ENCODE data around the gene CLP1. TPM values are rescaled to one million over a fixed set of nuclear protein-coding genes. Genes with fewer than 3 reads are reported as not detected.
A peak's percentile ranks its signal among the peaks of the same experiment; 100 is the strongest.

Gene CLP1
- total and polyA plus RNA-seq, 2 experiments from 2014 or later: 16.4 to 21.0 TPM

DNA sequence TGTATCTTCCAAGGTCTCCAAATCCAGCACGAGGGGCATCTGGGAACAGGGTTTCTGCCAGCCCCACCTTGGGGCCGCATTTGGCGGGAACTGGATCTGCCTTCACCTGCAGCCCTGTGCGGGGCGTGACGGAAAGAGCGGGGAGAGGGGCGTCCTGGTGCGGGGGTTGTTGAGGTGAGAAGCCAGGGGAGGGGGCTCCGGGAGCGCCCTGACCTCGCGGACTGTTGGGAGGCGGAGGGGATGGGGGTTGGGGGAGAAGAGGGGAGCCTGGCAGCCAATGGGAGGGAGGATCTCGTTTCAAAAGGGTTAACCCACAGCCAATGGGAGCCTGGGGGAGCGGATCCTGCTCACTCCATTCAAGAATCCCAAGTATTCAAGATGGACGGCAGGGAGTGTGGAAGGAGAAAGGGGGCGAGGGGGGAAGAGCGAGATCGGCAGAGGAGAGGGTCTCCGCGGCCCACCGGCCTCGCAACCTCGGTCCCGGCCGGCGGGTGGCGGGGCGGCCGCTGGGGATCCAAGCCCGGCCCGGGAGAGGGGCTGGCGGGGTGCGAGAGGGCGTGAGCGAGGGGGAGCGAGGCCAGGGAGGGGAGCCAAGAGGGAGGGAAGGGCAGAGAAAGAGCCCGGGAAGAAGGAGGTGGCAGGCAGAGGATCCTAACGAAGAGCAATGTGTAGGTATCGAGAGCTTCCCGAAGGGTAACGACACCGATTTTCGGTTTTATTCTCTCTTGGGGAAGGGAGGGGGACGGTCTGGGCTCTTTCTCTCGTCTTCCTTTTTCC lies 19.4 kb upstream of the CLP1 start:
- Histone ChIP-seq H3F3A (ENCODE audit: insufficient read depth) (peaks cover 9% of the 10 kb centered on the region), H3K27me3 (replicated peaks; ENCODE audit: insufficient read depth) (no peaks in the 10 kb centered on the region; the same call in 1 of the 2 replicates), H3K36me3 (ENCODE audit: low read depth) (no peaks in the 10 kb centered on the region), H3K4me3 (peak overlapping the region; percentile 97), H3K27ac (peak overlapping the region; percentile 39; the same call in 1 of the 2 replicates), H2AFZ (peak overlapping the region; percentile 94), H3K79me2 (ENCODE audit: insufficient read depth) (peaks cover 44% of the 10 kb centered on the region), H3K4me1 (ENCODE audit: insufficient read depth) (peaks cover 14% of the 10 kb centered on the region), H3K9me2 (ENCODE audit: insufficient read depth) (no peaks in the 10 kb centered on the region), H3K4me2 (ENCODE audit: unreplicated experiment) (peak overlapping the region; percentile 91), H3K9ac (peak overlapping the region; percentile 85), H4K20me1 (ENCODE audit: insufficient read depth) (0 out of 2 replicates have a peak, but pooled peaks cover 8% of the 10 kb centered on the region), H3K9me3 (ENCODE audit: low read depth) (no peaks in the 10 kb centered on the region)
- in situ Hi-C loops (cut with MboI): no loop called here
- TF ChIP-seq EZH2phosphoT487 (IDR thresholded peaks at IDR 0.05; ENCODE audit: insufficient read depth, low read depth): no peak
- no peak for TF ChIP-seq EZH2 (IDR thresholded peaks at IDR 0.05; ENCODE audit: insufficient read depth, poor library complexity, severe bottlenecking)
- WGBS, 2 experiments (ENCODE audit: low coverage in 1 of 2, low lambda C conversion rate in 2 of 2, missing lambda C conversion rate in 2 of 2): 1 to 3% methylated on average over 22 to 47 of the region's 47 CpGs
- DNase-seq: peak; percentile 92

DNA sequence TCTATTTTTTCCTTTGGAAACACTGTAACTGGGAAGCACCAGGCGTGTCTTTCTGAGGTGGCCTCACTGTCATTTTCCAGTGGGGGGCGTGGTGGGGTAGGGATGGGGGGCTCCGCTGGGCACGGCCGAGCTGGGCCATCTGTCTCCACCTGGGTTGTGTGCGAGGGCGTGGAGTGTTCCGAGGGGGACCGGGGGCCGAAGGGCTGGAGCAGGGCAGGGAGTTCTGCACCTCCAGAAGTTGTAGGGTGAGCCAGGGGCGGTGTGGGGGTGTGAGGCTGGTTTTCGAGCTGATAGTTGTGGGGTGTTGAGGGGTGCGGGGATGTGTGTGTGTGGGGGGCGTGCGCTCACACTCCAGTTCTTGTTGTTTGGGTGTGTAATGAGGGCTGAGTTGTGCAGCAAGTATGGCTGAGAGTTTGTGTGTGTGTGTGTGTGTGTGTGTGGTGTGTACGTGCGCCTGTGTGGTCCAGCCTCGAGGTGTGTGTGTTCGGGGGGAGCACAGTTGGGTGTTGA lies 18.7 kb upstream of the CLP1 start:
- Histone ChIP-seq H3K9me2 (ENCODE audit: insufficient read depth) (no peaks in the 10 kb centered on the region), H3F3A (ENCODE audit: insufficient read depth) (peaks cover 16% of the 10 kb centered on the region), H3K27ac (no peak overlapping the region), H3K27me3 (replicated peaks; ENCODE audit: insufficient read depth) (no peaks in the 10 kb centered on the region; the same call in 1 of the 2 replicates), H3K9ac (peak overlapping the region; percentile 85), H3K4me2 (ENCODE audit: unreplicated experiment) (peak overlapping the region; percentile 91), H3K36me3 (ENCODE audit: low read depth) (no peaks in the 10 kb centered on the region), H3K4me1 (ENCODE audit: insufficient read depth) (peaks cover 14% of the 10 kb centered on the region), H3K9me3 (ENCODE audit: low read depth) (no peaks in the 10 kb centered on the region), H3K4me3 (peak overlapping the region; percentile 97), H2AFZ (peak overlapping the region; percentile 94), H4K20me1 (ENCODE audit: insufficient read depth) (0 out of 2 replicates have a peak, but pooled peaks cover 8% of the 10 kb centered on the region), H3K79me2 (ENCODE audit: insufficient read depth) (peaks cover 44% of the 10 kb centered on the region)
- WGBS, 2 experiments (ENCODE audit: low coverage in 1 of 2, low lambda C conversion rate in 2 of 2, missing lambda C conversion rate in 2 of 2): 1% methylated on average over 10 to 19 of the region's 19 CpGs
- no peak for TF ChIP-seq EZH2 (IDR thresholded peaks at IDR 0.05; ENCODE audit: insufficient read depth, poor library complexity, severe bottlenecking)
- no peak for TF ChIP-seq EZH2phosphoT487 (IDR thresholded peaks at IDR 0.05; ENCODE audit: insufficient read depth, low read depth)
- in situ Hi-C loops (cut with MboI): no loop called here
- peak; percentile 24 for DNase-seq

DNA sequence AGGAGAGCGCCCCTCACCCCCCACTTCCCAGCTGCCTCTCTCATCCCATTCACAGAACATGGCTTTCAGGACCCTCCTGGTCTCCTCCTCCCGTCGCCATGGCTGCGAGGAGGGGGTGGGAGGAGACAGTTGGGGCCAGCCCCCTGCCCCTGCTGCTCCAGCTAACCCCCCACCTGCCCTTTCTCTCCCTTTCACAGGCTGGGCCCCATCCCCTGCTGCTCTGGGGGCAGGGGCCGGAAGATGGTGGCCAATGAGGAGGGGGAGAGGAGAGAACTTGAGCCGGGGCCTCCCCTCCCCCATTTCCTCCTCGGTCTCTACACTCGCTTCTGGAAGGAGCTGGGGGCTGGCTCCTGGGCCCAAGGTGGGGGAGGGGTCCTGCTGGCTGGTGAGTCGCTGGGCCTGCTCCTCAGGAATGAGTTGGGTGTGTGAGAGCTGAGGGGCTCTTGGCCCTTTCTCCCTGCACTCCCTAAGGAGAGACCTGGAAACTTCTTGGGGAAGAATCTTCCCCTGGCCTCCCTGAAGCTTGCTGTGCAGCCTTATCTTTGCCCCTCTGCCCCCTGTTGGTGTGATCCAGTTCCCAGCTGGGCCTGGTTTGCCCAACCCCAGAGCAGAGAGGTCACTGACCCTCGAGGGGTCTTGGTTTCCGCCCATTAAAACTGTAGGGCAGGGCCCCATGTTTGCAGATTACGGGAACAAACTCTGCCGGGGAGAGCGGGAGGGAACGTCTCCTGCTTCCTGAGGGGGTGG lies 18.1 kb upstream of the CLP1 start:
- Histone ChIP-seq H3K9ac (peak overlapping the region; percentile 85), H3K9me3 (ENCODE audit: low read depth) (no peaks in the 10 kb centered on the region), H3K4me3 (peak overlapping the region; percentile 97), H3F3A (ENCODE audit: insufficient read depth) (peaks cover 22% of the 10 kb centered on the region), H3K36me3 (ENCODE audit: low read depth) (no peaks in the 10 kb centered on the region), H3K27ac (no peak overlapping the region), H4K20me1 (ENCODE audit: insufficient read depth) (0 out of 2 replicates have a peak, but pooled peaks cover 8% of the 10 kb centered on the region), H3K4me1 (ENCODE audit: insufficient read depth) (peaks cover 14% of the 10 kb centered on the region), H3K9me2 (ENCODE audit: insufficient read depth) (no peaks in the 10 kb centered on the region), H3K4me2 (ENCODE audit: unreplicated experiment) (peak overlapping the region; percentile 91), H2AFZ (no peak overlapping the region), H3K27me3 (replicated peaks; ENCODE audit: insufficient read depth) (no peaks in the 10 kb centered on the region; the same call in 1 of the 2 replicates), H3K79me2 (ENCODE audit: insufficient read depth) (peaks cover 44% of the 10 kb centered on the region)
- 30 to 50% methylated on average over 10 to 15 of the region's 15 CpGs for WGBS, 2 experiments (ENCODE audit: low coverage in 1 of 2, low lambda C conversion rate in 2 of 2, missing lambda C conversion rate in 2 of 2)
- in situ Hi-C loops (cut with MboI): loop anchor here (5.0 kb wide), 1 partner anchor 72 kb away; the partner anchor contains the start of gene UBE2L6
- DNase-seq: peak; percentile 23
- TF ChIP-seq EZH2phosphoT487 (IDR thresholded peaks at IDR 0.05; ENCODE audit: insufficient read depth, low read depth) (no peak), EZH2 (IDR thresholded peaks at IDR 0.05; ENCODE audit: insufficient read depth, poor library complexity, severe bottlenecking) (no peak)
